Measurements from ENCODE around the gene DRC3.
"Not testable (repeated sequence)": the region's sequence is repeated elsewhere in the genome, so short reads cannot be mapped to it uniquely, and the experiment has no call there.

The DRC3 gene

DNA sequence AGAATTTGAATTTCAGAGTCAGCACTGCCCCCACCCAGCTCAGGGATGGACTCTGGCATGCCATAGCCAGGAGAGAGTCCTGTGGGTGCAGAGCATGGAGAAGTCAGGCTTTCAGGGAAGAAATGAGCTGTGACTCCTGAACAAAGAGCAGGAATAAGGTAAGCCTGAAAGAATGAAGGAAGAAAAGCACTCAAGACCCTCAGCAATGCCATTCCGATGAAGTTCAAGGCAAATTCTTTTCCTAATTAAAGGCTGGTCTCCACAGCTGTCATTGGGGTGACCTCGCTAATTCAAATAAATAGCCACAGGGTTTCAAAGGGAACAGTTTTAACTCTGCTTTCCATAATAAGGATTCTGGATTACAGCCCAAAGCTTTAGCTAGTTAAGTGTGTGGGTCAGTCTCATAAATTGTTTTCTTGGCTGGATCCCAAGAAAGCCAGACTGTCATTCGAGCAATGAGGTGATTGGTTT, 32.2 kb upstream of the DRC3 start:
- DNase-seq (ENCODE audit: low read depth in 2 of 2): no peak

- no peak for DNase-seq (ENCODE audit: low read depth in 2 of 2)
These were observed 31.6 kb upstream of the DRC3 start for GRCh38 chr17:17941015-17941414.

DNA sequence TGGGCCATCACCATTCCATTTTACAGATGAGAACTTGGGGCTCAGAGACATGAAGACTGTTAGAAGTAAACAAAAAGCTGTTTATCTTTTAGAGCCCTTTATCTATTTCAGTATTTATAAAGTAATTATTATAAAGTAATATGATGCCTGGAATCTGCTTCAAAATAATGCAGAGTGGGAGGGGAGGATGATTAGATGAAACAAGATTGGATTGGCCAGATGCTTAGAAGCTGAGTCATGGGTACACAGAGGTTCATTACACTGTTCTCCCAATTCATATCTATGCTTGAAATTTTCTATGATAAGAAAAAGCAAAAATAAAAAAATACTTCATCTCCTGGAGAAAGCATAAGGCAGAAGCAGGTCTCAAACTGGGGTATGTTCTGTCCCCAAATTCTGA, 29.8 kb upstream of the DRC3 start:
- DNase-seq (ENCODE audit: low read depth in 2 of 2): no peak

- no peak for DNase-seq (ENCODE audit: low read depth in 2 of 2)
These were observed 29.2 kb upstream of the DRC3 start for GRCh38 chr17:17943281-17943984.

DNA sequence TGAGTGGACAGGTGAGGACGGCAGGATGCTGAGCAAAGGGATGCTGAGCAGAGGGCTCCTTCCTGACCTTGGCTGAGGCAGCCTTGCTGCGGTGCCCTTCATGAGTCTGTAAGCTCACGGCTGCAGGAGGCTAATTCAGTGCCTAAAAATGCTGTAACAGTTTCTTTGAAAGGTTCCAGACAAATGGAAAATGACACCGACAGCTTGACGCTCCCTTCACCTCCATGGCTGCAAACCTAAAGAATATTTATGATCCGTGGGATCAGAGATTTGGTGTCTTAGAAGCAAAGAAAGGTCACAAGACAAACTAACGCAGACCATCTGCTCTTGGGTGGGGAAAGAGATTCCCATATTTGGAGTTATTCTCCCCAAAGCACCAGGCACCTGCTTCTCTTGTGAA, 28.4 kb upstream of the DRC3 start:
- DNase-seq (ENCODE audit: low read depth in 2 of 2): no peak

- DNase-seq (ENCODE audit: low read depth in 2 of 2): no peak
These were observed 27.9 kb upstream of the DRC3 start for GRCh38 chr17:17944743-17945142.

- DNase-seq (ENCODE audit: low read depth in 2 of 2): no peak
These were observed 26.6 kb upstream of the DRC3 start for GRCh38 chr17:17946093-17946492.

DNA sequence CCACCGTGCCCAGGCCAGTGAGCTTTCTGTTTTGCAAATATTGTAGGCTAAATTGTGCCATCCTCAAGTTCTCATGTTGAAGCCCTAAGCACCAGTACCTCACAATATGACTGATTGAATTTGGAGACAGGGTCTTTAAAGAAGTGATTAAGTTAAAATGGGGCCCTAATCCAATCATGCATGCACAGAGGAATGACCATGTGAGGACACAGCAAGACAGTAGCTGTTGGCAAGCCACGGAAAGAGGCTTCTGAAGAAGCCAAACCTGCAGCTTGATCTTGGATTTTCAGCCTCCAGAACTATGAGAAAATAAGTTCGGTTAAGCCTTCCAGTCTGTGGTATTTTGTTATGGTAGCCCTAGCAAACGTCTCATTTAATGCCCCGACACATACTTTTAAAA, 25.4 kb upstream of the DRC3 start:
- DNase-seq (ENCODE audit: low read depth in 2 of 2): no peak

DNA sequence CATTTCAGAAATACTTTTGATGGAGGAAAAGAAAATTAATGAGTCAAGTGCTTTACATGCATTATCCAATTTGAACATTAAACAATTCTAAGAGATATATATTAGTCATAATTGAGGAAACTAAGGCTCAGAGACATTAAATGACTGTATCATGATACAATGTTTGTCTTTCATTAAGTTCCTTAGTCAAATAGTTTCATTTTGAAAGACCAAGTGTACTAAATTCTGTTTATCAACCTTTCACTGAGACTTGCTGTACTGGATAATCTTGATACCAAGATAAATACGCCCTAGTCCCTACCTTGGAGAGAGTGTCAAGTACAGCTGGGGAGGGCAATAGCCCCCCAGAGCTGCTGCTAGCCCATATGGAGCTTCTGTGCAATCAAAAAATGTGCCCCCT, 24.7 kb upstream of the DRC3 start:
- DNase-seq (ENCODE audit: low read depth in 2 of 2): no peak

DNA sequence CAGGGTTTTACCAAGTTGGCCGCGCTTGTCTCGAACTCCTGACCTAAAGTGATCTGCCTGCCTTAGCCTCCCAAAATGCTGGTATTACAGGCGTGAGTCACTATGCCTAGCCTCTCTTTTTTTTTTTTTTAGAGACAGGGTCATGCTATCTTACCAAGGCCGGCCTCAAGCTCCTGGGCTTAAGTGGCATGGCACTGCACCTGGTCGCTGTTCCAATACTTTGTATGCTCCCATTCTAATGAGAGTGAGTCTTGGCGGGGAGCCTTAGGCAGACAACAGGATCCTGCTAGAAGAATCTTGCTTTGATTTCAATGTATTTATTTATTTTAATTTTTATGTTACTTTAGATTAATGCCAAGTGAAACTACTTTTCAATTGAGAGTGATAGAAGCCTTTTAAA, 22.3 kb upstream of the DRC3 start:
- DNase-seq (ENCODE audit: low read depth in 2 of 2): no peak

- no peak for DNase-seq (ENCODE audit: low read depth in 2 of 2)
These were observed 21.9 kb upstream of the DRC3 start for GRCh38 chr17:17950806-17951205.

DNA sequence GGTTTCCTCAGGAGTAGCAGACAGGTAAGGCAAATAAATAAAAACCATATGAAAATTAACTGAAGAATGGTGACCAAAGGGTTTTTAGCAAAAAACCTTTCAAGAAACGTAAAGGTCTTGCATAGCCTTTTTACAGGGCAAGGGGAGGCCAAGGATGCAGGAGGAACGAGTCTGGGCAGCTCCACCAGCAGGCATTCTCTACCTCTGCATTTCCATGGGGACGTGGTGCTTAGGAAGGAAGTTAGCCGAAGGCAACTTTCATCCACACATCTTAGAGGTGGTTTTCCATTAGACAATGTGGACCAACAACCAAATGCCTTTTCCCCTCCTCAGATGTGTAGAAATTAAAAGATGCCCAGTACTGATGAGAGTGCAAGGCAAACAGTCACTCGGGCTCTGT, 21.1 kb upstream of the DRC3 start:
- DNase-seq (ENCODE audit: low read depth in 2 of 2): no peak

DNA sequence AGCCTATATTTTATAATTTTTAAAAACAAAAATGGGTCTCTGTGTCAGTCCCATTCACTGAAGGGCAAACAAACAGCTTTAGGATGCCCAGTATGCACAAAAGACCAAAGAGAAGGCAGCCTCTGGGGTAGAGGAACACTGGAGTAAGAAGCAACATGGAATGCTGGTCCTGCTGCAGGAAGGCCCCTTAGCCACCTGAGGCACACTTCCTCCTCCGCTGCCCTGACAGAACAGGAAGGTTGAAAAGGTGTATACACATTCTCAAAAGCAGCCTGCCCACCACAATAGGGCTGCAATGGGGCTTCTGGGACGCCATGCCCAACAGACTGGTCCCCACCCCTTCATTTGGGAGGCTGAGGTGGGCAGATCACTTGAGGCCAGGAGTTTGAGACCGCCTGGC, 20.0 kb upstream of the DRC3 start:
- DNase-seq (ENCODE audit: low read depth in 2 of 2): no peak

- DNase-seq (ENCODE audit: low read depth in 2 of 2): no peak
These were observed 18.6 kb upstream of the DRC3 start for GRCh38 chr17:17954079-17954478.

DNA sequence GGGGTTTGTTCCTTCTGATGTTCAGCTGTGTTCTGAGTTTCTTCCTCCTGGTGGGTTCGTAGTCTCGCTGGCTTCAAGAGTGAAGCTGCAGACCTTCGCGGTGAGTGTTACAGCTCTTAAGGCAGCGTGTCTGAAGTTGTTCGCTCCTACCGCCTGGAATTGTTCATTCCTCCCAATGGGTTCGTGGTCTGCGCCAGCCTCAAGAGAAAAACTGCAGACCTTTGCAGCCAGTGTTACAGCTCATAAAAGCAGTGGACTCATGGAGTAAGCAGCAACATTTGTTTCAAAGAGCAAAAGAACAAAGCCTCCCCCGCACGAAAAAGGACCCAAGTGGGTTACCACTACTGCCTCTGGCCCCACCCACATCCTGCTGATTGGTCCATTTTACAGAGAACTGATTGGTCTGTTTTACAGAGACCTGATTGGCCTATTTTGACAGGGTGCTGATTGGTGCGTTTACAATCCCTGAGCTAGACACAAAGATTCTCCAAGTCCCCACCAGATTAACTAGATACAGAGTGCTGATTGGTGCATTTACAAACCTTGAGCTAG, 16.8 kb upstream of the DRC3 start:
- not testable (repeated sequence) for DNase-seq (ENCODE audit: low read depth in 2 of 2)

DNA sequence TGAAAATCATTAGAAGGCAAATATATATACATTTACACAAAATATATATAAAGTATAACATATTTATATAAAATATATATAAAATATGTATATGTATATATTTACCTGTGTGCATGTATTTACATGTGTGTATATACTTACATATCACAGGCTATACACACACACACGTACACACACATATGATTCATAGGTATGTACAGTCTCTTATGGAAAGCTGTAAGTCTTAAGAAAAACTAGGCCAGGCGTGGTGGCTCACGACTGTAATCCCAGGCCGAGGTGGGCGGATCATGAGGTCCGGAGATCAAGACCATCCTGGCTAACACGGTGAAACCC, 15.1 kb upstream of the DRC3 start:
- no peak for DNase-seq (ENCODE audit: low read depth in 2 of 2)

DNA sequence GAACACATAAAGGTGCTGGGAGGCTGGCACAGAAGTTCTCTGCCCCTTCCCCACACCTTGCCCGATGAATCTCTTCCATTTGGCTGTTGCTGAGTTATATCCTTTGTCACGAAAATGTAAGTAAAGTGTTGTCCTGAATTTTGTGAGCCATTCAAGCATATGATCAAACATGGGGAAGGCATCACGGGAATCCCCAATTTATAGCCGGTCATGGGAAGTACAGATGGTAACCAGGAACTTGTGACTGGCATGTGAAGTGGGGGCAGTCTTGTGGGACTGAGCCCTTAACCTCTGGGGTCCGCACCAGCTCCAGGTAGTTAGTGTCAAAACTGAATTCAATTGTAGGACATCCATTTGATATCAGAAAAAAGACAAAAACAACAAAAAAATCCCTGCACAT, 13.7 kb upstream of the DRC3 start:
- DNase-seq (ENCODE audit: low read depth in 2 of 2): no peak

DNA sequence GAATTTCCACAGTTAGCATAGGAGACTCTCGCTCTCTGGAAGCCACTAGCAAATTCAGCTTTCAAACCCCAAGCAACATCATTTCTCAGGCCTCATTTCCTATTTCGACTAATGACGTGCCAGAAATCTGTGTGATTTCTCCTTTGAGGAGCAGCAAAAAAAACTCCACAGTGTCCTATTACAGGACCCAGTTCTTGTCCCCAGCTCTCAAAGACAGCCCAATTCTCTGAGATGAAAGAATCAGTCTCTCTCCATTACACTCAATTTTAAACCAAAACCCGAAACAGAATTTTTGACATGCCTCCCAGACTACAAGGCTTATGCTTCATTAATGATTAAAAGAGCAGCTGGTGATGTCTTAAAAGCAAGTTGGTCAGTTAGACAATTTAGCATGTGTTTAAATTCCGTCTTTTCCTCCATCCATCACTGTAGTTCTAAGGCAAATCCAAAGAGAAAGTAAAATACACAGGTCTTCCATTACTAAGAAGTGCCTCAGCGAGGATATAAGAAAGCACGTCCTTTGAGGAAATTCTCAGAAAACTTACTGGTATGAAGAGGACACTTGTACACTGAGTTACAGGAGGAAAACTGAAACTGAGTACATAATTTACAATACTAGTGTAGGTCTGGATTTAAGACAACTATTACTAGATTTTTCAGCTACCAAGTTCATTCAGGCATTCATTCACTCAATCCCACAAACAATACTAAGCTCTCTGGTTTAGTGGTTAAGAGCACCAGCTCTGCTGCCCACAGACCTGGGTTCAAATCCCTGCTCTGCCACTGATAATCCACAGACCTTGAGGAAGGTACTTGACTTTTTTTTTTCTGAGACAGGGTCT, 12.9 kb upstream of the DRC3 start:
- no peak for DNase-seq (ENCODE audit: low read depth in 2 of 2)

DNA sequence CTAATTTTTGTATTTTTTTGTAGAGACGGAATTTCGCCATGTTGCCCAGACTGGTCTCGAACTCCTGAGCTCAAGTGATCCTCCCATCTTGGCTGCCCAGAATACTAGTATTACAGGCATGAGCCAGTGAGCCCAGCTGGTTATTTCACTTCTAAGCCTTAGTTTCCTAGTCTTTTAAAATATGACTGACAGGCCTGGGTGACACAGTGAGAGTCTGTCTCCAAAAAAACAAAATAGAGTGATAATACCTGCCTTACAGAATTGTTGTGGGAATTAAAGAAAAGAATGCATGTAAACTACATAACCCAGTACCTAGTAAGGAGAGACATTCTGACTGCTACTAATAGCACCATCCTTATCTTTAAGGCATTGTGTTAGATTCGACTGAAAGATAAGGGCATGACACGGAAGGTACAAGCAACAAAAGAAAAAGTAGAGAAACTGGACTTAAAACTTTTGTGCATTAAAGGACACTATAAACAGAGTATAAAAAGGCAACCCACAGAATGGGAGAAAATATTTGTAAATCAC, 12.1 kb upstream of the DRC3 start:
- DNase-seq (ENCODE audit: low read depth in 2 of 2): no peak

GRCh38 chr17:17963066-17963465, 9.6 kb upstream of the DRC3 start:
- no peak for DNase-seq (ENCODE audit: low read depth in 2 of 2)

DNA sequence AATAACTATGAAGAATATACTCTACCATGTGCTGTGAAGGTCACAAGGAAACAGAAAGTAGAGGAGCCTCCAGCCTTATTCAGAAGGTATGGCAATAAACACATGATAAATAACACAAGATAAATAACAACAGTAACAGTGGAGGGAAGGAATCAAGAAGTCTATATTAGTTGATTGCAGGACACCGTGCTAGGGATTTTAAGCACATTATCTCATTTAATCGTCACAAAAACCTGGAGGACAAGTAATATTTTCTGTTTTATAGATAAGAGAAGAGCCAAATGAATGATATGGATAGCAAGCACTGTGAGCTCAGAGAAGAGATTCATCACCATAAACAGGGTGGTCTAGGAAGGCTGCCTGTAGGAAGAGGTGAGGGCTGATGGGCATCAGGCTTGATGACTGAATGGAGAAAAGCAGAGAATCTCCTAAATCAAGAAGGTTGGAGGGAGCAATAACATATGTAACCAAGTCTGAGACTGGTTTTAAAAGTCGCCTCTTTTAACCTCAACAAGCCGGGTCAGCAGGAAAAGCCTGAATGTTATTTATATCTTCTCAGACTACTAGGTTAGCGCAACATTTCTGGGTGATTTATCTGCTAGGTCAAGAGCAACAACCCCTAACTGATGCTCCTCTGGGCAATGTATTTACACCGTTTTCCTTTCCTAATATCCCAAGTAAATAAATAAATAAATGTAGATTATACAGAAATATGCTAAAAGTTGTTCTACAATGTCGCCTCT, 8.8 kb upstream of the DRC3 start:
- no peak for DNase-seq (ENCODE audit: low read depth in 2 of 2)

- DNase-seq (ENCODE audit: low read depth in 2 of 2): no peak
These were observed 8.0 kb upstream of the DRC3 start for GRCh38 chr17:17964710-17965109.
